Activated T-cell treated with anti-CD3 and anti-CD28 coated beads, Interleukin-2, amount 50 U/mL, for 72 hours (primary cell): Measurements from ENCODE around the gene AIFM1. TPM values are rescaled to one million over a fixed set of nuclear protein-coding genes. Genes with fewer than 3 reads are reported as not detected.

ENCODE experiments used
- ATAC-seq, 2 donors: fragments of 150-1000 bp; cut with Tn5 transposase; replicated peaks in 1 of 2; 2 replicates each; pipeline ENCODE4 v1.10.0; 2021; ENCODE audit warnings: moderate library complexity in 2 of 2, mild to moderate bottlenecking in 1 of 2
- DNase-seq, 2 donors: peaks; one replicate each; pipeline ENCODE4 v3.0.0; 2021 to 2022; ENCODE audit warnings: mixed read lengths in 1 of 2
- H3K27ac Mint-ChIP-seq: one replicate; pipeline ENCODE4 v1.8.0; 2022; ENCODE audit warnings: mild to moderate bottlenecking, moderate library complexity, mixed read lengths
- H3K27me3 Mint-ChIP-seq: one replicate; pipeline ENCODE4 v1.8.0; 2022; ENCODE audit warnings: low read depth, mixed read lengths
- H3K36me3 Mint-ChIP-seq, 2 donors: one replicate each; pipeline ENCODE4 v1.8.0; 2022; ENCODE audit warnings: mixed read lengths in 2 of 2, mild to moderate bottlenecking in 1 of 2; ENCODE audit not compliant: insufficient read depth in 2 of 2
- H3K4me1 Mint-ChIP-seq: one replicate; pipeline ENCODE4 v1.8.0; 2022; ENCODE audit warnings: low read depth, mixed read lengths
- H3K4me3 Mint-ChIP-seq, 2 donors: one replicate each; pipeline ENCODE4 v1.8.0; 2022; ENCODE audit warnings: mild to moderate bottlenecking in 2 of 2, mixed read lengths in 2 of 2, moderate library complexity in 2 of 2
- H3K9me3 Mint-ChIP-seq, 2 donors: one replicate each; pipeline ENCODE4 v1.8.0; 2022; ENCODE audit warnings: mixed read lengths in 2 of 2
- total RNA-seq, 2 donors: library from RNA; stranded (reverse); gene quantifications; one replicate each; pipeline ENCODE4 v1.2.3, GENCODE V29; 2022

AIFM1 gene
- total RNA-seq, 2 donors from 2014 or later = 40.6 to 45.6 TPM

DNA sequence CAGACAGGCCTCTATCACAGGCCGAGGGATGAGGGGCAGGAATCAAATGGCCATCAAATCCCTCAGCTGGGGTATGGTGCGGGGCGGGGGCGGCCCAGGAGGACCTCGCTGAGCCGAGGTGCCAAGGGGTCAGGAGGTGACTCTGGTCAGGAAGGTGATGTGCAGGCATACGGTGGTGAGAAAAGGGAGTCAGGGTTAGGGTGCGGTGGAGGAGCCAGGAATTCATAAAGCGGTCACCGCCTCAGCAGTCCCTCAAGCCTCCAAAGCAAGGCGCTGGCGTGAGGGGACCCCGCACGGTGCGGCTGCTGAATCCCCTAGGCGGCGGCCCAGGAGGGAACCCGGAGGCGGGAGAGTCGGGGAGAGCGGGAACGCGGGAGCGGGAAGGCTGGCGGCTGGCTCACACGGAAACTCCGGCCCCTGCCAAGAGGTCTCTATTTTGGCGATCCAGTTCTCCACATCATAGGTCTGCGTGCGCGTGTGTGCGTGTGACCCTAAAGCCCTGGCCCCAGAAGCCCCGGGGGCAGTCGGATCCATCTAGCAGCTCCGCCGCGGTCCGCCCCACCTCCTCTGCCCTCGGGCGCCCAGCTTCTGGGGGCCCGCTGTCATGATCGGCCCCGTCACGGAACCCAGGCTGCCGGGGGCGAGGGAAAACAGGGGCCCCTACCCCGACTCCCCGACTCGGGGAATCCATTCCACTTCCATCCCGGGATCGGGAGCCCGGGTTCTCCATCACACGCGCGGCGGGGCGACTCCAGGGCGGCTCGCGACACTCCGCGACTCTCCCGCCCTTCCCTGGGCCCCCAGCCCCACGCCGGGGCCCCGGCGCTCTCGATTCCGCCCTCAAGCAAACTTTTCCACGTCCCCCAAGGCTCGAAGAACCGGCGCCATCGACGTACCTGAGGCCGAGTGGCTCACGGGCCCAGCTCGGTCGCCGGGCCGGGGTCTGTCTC, 55.9 kb downstream of the AIFM1 start:
- peaks cover 4% of the 10 kb centered on the region for H3K27me3 Mint-ChIP-seq
- peaks cover 42% of the 10 kb centered on the region for H3K4me1 Mint-ChIP-seq
- ATAC-seq (peak in 1 of 2 donors; percentile 18), DNase-seq (peak in 1 of 2 donors; percentile 21)
- H3K36me3 Mint-ChIP-seq = peaks cover 0 to 1% of the 10 kb centered on the region in 2 donors
- H3K27ac Mint-ChIP-seq = peak overlapping the region; percentile 94
- peak overlapping the region; percentile 83 to 93 for H3K4me3 Mint-ChIP-seq
- H3K9me3 Mint-ChIP-seq = no peaks in the 10 kb centered on the region

DNA sequence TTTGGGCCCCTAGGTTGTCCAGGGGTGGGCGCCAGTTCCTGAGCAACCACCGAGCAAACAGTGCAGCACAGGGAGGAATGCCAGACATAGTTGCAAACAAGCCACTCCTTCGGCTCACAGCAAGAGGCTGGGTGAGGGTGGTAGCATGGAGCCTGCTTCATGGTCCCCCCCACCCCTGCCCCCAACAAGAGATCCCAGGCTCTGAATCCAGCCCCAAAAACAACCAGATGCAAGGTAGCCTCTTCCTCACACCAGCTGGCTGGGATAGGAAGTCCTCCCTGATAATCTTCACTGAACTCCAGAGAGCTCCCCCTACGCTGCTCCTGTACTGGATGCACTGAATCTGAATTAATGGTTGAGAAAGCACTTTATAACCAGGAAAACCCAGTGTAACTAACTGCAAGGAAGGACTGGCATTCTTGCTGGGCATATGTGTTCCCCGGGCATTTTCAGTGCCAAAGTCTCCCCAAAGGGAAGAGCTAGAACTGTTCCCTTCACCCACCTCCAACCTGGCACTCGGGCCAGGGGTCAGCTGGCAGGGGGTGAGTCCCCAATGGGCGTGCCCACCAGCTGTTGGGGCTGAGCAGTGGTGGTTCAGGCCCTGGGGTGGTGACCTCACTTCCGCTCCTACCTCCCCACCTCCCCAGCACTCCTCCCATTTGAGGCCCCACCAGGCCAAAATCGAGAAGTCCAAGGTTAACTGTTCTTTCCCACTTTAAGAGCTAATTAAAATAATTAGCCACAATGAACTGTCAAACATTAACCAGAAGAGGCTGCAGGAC, 56.8 kb downstream of the AIFM1 start:
- Mint-ChIP-seq H3K4me3 (peak overlapping the region; percentile 83 to 93), H3K27me3 (peaks cover 6% of the 10 kb centered on the region), H3K27ac (peak overlapping the region; percentile 94), H3K36me3 (peaks cover 0 to 1% of the 10 kb centered on the region in 2 donors), H3K9me3 (no peaks in the 10 kb centered on the region), H3K4me1 (peaks cover 40% of the 10 kb centered on the region)
- DNase-seq = peak; percentile 52
- ATAC-seq = peak; percentile 55 to 74

DNA sequence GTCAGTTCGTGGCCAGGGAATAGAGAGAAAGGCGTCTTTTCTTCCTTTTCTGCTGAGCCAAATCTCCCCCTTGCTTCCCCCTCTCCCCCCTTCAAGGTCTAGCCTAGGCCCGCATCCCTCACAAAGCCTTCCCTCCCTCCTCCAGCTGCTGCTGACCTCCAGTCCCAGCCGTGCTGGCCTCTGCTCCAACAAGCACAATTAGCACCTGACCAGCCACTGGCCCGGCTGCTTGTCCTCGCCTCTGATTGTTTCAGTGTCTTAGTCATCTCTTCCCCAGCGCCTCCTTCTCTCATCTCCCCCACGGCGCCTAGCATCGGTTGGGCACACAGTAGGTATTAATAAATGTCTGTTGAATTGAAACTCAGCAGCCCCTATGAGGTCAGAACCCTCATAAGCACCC, 59.6 kb downstream of the AIFM1 start:
- H3K27ac Mint-ChIP-seq = peak overlapping the region; percentile 55
- peaks cover 42% of the 10 kb centered on the region for H3K4me1 Mint-ChIP-seq
- H3K36me3 Mint-ChIP-seq = peaks cover 0 to 1% of the 10 kb centered on the region in 2 donors
- ATAC-seq (no peak), DNase-seq (no peak)
- H3K4me3 Mint-ChIP-seq = peak overlapping the region in 1 of 2 donors; percentile 9
- peaks cover 6% of the 10 kb centered on the region for H3K27me3 Mint-ChIP-seq
- H3K9me3 Mint-ChIP-seq = no peaks in the 10 kb centered on the region

DNA sequence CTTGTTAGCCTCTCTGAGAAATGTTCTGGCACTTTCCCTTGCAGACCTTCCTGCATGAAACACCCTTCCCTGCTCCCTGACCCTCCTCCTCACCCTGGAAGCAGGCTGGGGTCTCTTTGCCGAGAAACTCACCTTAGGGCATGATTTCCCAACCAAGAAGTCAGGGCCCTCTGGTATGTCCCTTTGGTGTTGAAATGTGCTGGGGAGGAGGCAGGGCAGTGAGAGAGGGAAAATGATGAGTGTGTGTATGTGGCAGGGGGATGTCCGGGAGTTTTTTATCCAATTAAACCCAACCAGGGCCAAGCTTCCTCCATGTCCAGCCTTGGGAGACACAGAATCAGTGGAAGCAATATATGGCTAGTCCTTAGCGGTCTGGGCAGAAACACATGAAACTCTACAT, 60.4 kb downstream of the AIFM1 start:
- Mint-ChIP-seq H3K4me3 (no peak overlapping the region), H3K27me3 (peaks cover 6% of the 10 kb centered on the region), H3K4me1 (peaks cover 50% of the 10 kb centered on the region), H3K36me3 (peaks cover 0 to 3% of the 10 kb centered on the region in 2 donors), H3K9me3 (no peaks in the 10 kb centered on the region), H3K27ac (no peak overlapping the region)
- DNase-seq = no peak
- no peak for ATAC-seq

DNA sequence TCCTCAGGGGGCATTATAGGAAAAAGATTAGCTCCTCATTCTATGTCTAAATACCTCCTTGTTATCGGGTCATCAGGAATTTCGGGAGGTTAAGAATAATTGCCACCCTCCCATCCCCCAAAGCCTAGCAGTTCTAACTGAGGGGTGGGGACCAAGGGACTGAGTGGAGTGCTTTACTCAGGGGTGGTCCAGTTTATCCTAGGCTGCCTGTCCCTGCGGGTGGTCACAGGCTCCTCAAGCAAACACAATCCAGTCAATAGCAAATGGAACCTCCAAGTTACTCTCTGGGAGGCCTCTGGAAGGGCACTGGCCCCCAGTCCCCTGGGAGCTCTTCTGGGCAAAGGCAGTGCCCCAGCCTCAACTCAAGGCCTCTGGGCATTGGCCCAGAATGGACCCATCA, 62.0 kb downstream of the AIFM1 start:
- H3K4me1 Mint-ChIP-seq = peaks cover 56% of the 10 kb centered on the region
- H3K4me3 Mint-ChIP-seq = no peak overlapping the region
- no peak overlapping the region for H3K27ac Mint-ChIP-seq
- H3K27me3 Mint-ChIP-seq = peaks cover 6% of the 10 kb centered on the region
- H3K9me3 Mint-ChIP-seq = no peaks in the 10 kb centered on the region
- no peak for ATAC-seq
- DNase-seq = no peak
- peaks cover 0 to 2% of the 10 kb centered on the region in 2 donors for H3K36me3 Mint-ChIP-seq

DNA sequence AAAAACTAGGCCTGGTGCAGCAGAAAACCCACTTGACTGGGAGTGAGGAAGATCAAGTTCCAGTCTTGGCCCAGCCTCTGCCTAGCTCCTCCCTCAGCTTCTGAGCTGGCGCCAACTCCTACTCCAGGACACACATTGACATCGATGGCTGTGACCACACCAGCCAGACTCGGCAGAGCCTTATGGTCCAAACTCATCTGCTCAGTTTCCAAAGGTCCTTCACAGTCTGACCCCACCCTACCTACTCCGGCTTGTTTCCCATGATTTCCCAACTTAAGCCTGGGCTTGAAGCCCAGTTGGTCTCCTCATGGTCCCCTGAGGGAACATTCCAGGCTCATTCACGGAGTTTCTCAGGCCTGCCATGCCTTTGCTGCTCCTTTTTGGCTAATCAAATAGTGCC, 65.5 kb downstream of the AIFM1 start:
- no peak for ATAC-seq
- H3K9me3 Mint-ChIP-seq = no peaks in the 10 kb centered on the region
- peaks cover 0 to 2% of the 10 kb centered on the region in 2 donors for H3K36me3 Mint-ChIP-seq
- no peak overlapping the region for H3K27ac Mint-ChIP-seq
- no peak for DNase-seq
- no peak overlapping the region for H3K4me3 Mint-ChIP-seq
- peaks cover 49% of the 10 kb centered on the region for H3K4me1 Mint-ChIP-seq
- peaks cover 6% of the 10 kb centered on the region for H3K27me3 Mint-ChIP-seq

DNA sequence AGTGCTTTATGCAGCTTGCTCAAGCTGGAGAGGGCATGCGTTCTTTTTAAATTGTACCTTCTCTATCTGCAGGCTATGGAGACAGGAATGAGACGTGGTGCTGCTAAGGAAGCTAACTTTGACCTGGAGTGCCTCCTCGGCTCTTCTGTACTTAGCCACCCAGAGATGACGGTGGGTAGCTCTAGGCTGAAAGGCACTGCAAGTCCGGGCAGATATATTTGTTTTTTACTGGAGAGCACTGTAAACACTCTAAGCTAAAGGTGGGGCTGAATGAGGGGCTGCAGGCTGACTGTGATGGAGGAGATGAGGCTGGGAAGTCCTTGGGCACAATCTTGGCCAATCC, 67.5 kb downstream of the AIFM1 start:
- peaks cover 56% of the 10 kb centered on the region for H3K4me1 Mint-ChIP-seq
- H3K27ac Mint-ChIP-seq = peak overlapping the region; percentile 66
- ATAC-seq (no peak), DNase-seq (no peak)
- H3K36me3 Mint-ChIP-seq = peaks cover 0 to 2% of the 10 kb centered on the region in 2 donors
- no peaks in the 10 kb centered on the region for H3K27me3 Mint-ChIP-seq
- peak overlapping the region; percentile 46 to 49 for H3K4me3 Mint-ChIP-seq
- H3K9me3 Mint-ChIP-seq = no peaks in the 10 kb centered on the region

DNA sequence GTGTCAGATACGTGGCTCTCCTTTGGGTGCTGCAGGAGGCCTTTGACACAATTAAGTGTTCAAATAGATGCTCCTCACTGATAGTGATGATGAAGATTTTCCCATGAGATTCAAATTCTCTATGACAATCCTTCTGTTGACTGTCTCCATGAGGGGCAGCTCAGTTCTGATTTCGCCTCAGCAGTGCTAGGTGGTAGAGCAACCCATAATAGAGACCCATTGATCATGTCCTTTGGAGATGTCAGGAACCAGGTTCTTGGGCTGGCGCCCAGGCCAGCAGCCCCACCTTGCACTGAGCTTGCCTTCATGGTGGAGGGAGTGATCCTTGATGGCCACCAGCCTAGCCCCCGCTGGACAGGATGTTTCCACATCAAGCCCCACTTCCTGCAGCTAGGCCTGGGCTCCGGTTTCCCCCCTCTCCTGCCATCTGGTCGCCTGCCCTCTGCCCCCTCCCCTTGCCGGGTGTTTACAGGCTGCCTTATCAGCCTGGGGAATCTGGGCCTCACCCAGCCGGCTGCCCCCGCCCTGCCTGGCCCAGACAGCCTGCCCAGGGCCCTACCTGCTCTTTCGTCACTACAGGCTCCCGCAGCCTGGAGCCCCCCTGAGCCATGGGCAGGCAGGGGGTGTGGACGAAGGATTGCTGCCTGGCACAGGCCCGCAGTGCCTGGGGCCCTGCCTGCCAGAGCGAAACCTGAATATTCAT, 68.0 kb downstream of the AIFM1 start:
- no peaks in the 10 kb centered on the region for H3K27me3 Mint-ChIP-seq
- DNase-seq = no peak
- peaks cover 60% of the 10 kb centered on the region for H3K4me1 Mint-ChIP-seq
- H3K9me3 Mint-ChIP-seq = no peaks in the 10 kb centered on the region
- H3K4me3 Mint-ChIP-seq = peak overlapping the region; percentile 46 to 49
- peak overlapping the region; percentile 66 for H3K27ac Mint-ChIP-seq
- peaks cover 0 to 2% of the 10 kb centered on the region in 2 donors for H3K36me3 Mint-ChIP-seq
- peak; percentile 48 to 53 for ATAC-seq

DNA sequence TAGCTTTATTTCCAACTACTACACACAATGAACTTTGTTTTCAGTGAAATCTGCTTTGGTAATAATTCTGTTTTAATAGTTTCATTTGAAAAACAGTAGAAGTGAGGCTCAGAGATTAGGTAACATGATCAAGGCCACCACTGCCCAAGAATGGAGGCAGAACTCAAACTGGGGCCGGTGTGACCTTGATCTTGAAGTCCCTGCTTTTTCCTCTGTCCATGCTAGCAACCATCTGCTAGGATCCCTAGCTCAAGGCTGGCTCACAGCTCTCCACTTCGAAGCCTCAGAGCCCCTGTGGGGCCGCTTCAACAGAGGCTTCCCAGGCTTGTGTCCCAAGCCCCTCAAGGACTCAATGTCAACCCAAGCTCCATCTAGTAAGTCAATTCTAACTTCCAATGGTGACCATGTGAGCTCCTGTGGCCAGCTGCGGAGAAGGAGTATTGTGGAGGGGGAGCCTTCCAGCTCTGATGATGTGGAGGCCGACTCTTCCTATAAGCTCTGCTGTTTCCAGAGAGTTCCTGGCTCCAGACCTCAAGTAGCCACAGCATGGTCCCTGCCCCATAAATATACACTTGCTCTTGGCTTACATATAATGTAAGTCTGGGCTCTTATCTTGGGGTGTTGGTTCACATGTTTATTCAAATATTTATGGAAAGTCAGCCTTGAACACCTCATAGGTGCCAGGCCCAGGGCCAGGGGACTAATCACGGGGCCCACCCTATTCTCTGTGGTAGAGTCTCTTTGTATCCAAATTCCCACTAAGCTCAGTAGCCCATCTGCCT, 70.2 kb downstream of the AIFM1 start:
- no peaks in the 10 kb centered on the region for H3K36me3 Mint-ChIP-seq
- peak overlapping the region; percentile 19 for H3K27ac Mint-ChIP-seq
- H3K27me3 Mint-ChIP-seq = no peaks in the 10 kb centered on the region
- H3K4me1 Mint-ChIP-seq = peaks cover 65% of the 10 kb centered on the region
- ATAC-seq (no peak), DNase-seq (no peak)
- H3K9me3 Mint-ChIP-seq = no peaks in the 10 kb centered on the region
- no peak overlapping the region for H3K4me3 Mint-ChIP-seq

DNA sequence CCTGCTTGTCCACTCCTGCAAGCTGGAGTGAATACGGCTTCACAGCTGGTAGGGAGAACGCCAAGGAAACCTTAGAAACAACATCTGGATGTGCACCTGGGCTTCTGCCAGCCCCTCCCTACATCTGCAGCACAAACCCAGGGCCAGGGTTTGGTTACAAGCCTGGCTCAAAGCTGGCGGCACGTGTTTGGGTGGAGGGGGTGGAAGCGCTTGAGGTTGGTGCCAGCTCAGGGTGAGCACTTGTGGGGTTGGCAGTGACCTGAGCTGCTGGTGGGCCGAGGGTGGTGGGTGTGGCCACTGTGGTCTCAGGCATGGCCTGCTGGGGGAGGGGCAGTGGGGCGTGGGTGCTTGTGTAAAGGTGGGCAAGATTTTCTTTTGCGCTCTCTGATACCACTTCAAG, 70.9 kb downstream of the AIFM1 start:
- peaks cover 65% of the 10 kb centered on the region for H3K4me1 Mint-ChIP-seq
- H3K4me3 Mint-ChIP-seq = no peak overlapping the region
- ATAC-seq (no peak), DNase-seq (no peak)
- H3K9me3 Mint-ChIP-seq = no peaks in the 10 kb centered on the region
- no peaks in the 10 kb centered on the region for H3K36me3 Mint-ChIP-seq
- no peaks in the 10 kb centered on the region for H3K27me3 Mint-ChIP-seq
- H3K27ac Mint-ChIP-seq = no peak overlapping the region

DNA sequence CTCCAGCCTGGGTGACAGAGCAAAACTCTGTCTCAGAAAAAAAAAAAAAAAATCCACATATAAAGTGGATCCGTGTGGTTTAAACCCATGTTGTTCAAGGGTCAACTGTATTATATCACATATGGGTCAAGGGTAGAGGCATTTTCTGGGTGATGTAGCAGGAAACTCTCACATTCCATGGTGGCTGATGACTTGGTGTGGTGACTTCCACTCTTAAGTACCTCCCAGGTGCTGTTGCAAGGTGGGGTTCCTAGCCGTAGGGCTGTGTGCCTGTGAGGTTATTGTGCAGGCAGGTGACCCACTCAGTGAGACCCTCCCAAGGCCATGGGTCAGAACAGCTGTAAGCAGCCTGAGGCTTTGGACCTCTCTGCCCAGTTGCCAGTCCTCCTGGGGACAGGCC, 72.4 kb downstream of the AIFM1 start:
- DNase-seq (no peak), ATAC-seq (no peak)
- Mint-ChIP-seq H3K27ac (no peak overlapping the region), H3K36me3 (no peaks in the 10 kb centered on the region), H3K4me3 (no peak overlapping the region), H3K4me1 (peaks cover 65% of the 10 kb centered on the region), H3K9me3 (no peaks in the 10 kb centered on the region), H3K27me3 (no peaks in the 10 kb centered on the region)

DNA sequence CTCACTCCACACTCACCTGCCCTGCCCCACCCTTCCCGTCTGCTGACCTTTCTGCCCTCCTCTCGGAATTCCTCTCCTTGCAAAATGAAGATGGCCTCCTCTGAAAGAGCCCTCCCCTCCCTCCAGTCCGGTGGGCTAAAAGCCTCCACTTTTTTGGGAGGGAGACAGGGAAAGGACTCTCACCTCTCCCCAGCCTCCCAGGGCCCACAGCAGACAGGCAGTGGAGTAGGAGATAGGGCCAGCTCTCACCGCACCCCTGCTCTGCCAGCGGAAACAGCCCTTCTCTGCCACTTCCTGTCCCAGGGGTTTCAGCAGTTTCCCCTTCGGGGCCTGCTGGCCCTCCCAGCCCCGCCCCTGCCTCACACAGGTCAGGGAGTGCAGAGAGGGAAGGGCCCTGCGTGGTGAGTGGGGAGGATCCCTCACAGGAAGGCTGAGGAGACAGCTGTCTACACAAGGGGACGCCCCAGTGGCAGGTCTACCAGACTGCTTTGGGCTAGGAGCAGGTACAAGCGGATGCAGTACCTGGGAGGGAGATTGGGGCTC, 73.6 kb downstream of the AIFM1 start:
- Mint-ChIP-seq H3K36me3 (peaks cover 0 to 1% of the 10 kb centered on the region in 2 donors), H3K4me3 (peak overlapping the region; percentile 89 to 93), H3K4me1 (peaks cover 71% of the 10 kb centered on the region), H3K27ac (peak overlapping the region; percentile 82), H3K9me3 (no peaks in the 10 kb centered on the region), H3K27me3 (no peaks in the 10 kb centered on the region)
- DNase-seq (peak; percentile 84 to 91), ATAC-seq (peak; percentile 98)
